ENCODE measurements around the gene CMTM5.

- TF ChIP-seq, protein P1, sequence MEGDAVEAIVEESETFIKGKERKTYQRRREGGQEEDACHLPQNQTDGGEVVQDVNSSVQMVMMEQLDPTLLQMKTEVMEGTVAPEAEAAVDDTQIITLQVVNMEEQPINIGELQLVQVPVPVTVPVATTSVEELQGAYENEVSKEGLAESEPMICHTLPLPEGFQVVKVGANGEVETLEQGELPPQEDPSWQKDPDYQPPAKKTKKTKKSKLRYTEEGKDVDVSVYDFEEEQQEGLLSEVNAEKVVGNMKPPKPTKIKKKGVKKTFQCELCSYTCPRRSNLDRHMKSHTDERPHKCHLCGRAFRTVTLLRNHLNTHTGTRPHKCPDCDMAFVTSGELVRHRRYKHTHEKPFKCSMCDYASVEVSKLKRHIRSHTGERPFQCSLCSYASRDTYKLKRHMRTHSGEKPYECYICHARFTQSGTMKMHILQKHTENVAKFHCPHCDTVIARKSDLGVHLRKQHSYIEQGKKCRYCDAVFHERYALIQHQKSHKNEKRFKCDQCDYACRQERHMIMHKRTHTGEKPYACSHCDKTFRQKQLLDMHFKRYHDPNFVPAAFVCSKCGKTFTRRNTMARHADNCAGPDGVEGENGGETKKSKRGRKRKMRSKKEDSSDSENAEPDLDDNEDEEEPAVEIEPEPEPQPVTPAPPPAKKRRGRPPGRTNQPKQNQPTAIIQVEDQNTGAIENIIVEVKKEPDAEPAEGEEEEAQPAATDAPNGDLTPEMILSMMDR (conservative IDR thresholded peaks at IDR 0.05; ENCODE audit: low read length): no peak
- TF ChIP-seq EZH2phosphoT487 (IDR thresholded peaks at IDR 0.05; ENCODE audit: borderline replicate concordance, low read depth, low read length): no peak
Measured at GRCh38 chr14:23359722-23360447, 17.0 kb upstream of the CMTM5 start.

Measured in OCI-LY7 (cell line).